ENCODE measurements around the gene SMIM20.

- TF ChIP-seq CTCF (IDR thresholded peaks at IDR 0.05; ENCODE audit: borderline replicate concordance, extremely low read depth, low read length, poor library complexity, severe bottlenecking) = no peak
- TF ChIP-seq EZH2 (IDR thresholded peaks at IDR 0.05; ENCODE audit: borderline replicate concordance, low read depth, low read length, severe bottlenecking) = no peak
Measured at GRCh38 chr4:25903900-25904747, 9.9 kb upstream of the SMIM20 start.
